GM18520 (cell line): ENCODE results near the gene PTER.
A peak's percentile ranks its signal among the peaks of the same experiment; 100 is the strongest.

ENCODE experiments used
- ATAC-seq: cut with Tn5 transposase; IDR thresholded peaks from one replicate; pipeline ENCODE4 v1.9.1; 2021; ENCODE audit not compliant: unreplicated experiment

The PTER gene, protein sequence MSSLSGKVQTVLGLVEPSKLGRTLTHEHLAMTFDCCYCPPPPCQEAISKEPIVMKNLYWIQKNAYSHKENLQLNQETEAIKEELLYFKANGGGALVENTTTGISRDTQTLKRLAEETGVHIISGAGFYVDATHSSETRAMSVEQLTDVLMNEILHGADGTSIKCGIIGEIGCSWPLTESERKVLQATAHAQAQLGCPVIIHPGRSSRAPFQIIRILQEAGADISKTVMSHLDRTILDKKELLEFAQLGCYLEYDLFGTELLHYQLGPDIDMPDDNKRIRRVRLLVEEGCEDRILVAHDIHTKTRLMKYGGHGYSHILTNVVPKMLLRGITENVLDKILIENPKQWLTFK

GRCh38 chr10:16436758-16437539 lies at the start of gene PTER:
Gene PTER, plus strand, starts transcription at chr10:16437010. Its CDS starts 47,375 bp downstream, at chr10:16484385.
- ATAC-seq = peak; percentile 90

- no peak for ATAC-seq
Observed at GRCh38 chr10:16392531-16393069, 44.2 kb upstream of the PTER start.

DNA sequence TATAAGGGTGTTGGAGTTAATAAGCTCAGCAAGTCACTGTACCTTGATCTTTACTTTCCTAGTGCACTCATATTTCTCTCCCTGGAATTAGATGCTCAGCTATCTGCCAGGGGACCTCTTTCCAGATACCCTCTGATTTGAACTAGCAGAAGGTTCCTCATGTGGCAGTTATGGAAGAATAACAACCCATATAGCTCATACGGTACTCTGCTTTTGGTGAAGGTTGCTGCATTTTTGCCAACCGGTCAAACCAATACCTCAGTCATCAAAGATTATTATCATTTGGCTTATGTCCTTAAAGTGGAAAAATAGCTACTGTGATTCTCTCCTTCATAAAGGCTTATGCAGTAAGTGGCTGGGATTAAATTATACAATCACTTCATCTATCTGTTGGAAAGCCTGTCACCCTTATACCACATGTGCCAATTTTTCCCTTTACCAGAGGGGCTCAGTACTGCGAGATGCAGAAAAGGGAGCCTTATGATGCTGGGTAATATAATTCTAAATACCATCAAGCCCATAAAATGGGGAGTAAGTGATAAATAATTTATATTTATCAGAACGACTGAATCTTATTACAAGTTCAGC lies 43.4 kb upstream of the PTER start:
- no peak for ATAC-seq

DNA sequence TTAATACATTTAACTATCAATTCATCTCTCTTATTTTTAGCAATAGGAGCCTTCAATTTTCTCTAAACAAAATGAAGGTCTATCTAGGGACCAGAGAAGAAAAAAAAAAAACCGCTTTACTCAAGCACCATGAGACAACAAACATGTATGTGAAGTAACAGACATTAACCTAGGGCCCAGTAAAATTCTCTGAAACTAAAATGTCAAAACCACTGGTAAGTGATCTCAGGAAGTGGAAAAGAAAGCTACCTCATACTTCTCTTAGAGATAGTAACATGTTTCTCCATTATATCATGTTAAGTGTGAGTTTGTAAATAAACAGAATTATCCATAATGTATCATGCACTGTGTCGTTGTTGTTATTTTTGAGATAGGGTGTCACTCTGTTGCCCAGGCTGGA lies 35.4 kb upstream of the PTER start:
- no peak for ATAC-seq

DNA sequence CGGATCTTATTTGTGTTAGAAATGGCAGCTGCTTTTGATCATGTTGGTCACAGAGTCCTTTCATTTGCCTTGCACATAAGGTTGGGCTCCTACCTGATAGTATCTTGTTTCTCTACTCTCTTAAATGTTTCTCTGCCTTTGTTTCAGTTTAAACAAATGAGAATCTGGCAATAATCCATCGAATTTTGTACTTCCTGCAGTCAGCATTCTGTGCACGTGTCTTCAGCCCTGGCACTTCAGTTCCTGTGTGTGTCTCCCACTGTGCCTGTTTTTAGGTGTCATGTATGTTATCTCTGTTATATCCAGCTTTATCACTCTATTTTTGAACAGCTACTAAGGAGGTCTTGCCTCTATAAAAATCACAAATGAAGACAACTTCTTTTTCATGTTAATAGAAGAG lies 28.4 kb upstream of the PTER start:
- no peak for ATAC-seq

DNA sequence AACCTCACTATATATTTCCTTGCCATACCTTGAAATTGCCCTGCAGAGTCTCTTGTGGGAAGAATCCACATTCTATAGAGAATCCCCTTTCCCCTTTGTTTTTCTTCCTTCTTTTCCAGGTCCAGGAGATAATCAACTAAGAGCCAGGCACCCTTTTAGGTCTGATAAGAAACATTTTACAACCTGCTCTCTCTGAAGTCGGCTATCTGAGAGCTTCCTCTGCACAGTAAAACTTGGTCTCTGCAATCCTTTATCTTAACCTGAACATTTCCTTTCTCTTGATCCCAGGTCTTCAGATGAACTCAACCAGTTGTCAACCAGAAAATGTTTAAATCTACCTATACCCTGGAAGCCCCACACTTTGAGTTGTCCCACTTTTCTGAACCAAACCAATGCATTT lies 19.5 kb upstream of the PTER start:
- ATAC-seq = no peak

DNA sequence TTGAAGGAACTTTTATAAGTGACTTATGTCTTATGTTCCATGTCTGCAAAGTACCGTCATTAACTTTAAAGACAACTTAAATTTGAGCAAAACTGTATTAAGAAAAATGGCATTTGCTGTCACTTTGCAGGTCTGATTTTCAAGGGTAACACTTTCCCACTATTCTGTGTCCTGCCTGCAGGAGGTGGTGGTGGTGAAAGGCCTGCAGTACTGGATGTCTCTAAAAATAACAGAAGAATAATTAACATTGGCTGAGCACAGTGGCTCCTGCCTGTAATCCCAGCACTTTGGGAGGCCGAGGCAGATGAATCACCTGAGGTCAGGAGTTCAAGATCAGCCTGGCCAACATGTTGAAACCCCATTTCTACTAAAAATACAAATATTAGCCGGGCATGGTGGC lies 13.2 kb upstream of the PTER start:
- ATAC-seq = no peak

DNA sequence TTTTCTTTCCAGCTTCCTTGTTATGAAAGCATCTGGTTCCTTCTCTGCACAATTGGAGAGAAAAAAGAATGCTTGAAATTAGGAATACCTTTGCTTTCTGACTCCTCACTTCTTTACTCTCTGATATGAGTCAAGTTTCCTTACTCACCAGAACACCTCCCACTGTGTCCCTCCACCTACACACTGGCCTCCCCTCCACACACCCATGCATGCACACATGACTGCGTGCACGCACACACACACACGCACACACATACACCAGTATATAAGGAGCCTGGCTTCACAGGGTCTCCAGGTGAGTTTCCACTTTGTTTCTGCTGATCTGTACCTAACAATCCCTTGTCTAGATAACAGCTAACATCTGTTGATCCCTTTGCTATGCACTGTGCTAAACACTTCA lies 11.4 kb upstream of the PTER start:
- ATAC-seq = no peak

DNA sequence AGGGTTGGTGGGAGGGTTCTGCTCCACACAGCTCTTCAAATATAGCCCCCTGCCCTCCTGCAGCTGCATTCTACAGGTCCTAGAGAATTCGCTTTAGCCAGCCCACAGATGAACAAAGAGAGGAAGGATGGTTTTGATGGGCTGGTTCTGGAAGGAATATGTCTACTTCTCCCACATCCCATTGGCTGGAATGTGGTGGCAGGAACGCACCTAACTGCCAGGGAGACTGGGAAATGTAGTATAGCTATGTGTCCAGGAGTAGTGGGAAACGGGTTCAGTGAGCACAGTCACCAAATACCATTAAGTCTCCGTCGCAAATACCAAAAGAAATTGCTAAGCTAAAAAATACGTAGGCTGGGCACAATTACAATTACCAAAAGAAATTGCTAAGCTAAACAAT lies 7.3 kb upstream of the PTER start:
- ATAC-seq = no peak

DNA sequence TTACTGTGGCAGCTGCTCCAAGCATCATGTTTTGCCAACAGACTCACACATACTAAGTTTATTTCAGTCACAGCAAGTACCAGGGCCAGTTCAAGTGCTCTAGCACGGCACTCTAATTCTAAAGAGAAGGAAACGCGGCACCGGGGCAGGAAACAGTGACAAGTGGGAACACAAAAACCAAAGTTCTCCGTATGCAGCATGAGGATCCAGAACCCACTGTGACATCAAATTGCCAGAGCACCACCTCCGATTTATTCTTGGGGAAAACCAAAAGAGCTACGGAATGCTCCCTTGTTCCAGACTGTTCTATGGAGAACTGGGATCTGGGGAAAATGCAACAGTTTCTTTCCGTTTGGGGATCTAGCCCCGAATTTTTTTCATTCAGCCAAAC lies 448 bp upstream of the PTER start:
- no peak for ATAC-seq

DNA sequence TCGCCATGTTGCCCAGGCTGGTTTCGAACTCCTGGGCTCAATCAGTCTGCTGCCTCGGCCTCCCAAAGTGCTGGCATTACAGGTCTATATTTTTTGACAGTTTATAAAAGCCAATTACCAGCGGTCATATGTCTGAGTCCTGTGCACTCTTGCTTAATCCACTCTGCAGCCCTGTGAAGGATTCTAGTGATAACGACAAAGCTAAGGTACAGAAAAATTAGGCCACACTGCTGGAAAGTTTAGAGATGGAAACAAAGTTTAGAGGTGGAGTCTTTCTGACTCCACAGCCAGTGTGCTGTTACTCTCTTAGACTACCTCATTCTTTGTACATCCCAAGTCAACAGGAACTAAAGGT lies 707 bp downstream of the PTER start:
- no peak for ATAC-seq

DNA sequence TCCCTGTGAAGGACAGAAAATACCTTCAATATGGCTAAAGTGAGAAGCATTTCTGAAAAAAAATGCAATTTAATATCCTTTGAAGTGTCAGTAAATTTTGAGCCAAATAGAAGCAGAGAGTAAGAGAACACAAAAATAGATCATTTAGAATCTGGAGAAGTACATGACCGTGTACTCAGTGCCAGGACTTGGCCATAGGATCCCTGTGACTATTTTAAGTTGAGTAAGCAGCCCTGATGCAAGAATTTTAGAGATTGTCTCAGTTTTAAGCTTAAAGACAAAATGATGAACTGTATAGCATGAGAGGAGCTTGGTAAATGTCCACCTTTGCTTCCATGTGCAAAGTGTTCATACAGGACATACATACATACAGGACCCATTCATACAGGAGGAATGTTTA lies 2.5 kb downstream of the PTER start:
- no peak for ATAC-seq

- no peak for ATAC-seq
Observed at GRCh38 chr10:16440396-16441133, 3.8 kb downstream of the PTER start.

DNA sequence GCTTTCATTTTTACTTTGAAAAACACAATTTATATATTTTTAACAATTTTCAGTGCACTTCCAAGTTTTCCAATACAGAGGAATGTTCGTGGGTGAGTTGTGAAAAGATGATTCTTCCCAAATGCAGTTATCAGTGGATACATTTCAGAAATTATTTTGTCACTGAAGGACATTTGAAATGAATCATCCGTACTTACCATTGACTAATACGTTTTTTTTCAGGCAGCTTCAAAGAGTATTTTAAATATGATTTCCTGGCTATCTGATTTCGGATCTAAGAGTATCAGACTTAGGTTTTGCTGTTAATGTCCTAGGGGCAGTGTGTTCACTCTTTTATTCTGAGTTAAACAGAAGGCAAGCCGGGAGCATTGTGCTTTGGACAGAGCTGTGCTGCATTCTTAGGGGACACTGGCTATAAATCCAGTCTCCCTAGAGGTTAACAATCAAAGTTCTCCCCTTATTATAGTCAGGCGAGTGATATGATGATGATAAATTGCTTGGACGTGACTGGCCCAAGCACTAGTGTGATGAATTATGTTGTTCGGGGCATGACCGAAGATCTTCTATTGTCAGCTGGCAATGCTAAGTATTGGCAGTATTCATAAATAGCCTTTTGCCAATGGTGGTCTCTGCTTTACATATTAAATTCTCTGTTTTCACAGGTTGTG lies 4.5 kb downstream of the PTER start:
- no peak for ATAC-seq

GRCh38 chr10:16442914-16443313 lies 6.1 kb downstream of the PTER start:
- no peak for ATAC-seq

DNA sequence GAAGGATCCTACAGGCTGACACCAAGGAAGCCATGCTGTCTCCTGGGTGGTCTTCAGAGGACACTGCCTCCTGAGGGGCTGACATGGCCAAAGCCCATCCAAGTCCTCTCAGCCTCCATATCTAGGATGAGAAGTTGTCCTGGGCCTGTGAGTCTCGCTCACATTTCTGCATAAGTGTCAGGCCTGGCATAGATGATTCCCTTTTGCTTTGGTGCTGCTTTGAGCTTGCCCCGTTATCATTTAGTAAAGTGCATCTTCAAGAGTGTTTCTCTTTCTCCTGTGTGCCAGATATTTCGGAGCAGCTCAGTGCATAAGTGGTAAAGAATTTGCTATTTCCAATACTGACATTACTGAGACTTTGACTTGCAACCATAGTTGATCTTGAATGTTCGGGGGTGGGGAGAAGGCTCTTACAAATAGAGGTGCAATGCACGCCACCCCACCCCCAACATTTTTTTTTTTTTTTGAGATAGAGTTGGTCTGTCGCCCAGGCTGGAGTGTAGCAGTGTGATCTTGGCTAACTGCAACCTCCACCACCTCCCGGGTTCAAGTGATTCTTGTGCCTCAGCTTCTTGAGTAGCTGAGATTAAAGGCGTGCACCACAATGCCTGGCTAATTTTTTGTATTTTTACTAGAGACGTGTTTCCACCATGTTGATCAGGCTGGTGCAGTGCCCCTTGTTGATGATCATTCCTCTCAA lies 9.1 kb downstream of the PTER start:
- ATAC-seq = no peak

DNA sequence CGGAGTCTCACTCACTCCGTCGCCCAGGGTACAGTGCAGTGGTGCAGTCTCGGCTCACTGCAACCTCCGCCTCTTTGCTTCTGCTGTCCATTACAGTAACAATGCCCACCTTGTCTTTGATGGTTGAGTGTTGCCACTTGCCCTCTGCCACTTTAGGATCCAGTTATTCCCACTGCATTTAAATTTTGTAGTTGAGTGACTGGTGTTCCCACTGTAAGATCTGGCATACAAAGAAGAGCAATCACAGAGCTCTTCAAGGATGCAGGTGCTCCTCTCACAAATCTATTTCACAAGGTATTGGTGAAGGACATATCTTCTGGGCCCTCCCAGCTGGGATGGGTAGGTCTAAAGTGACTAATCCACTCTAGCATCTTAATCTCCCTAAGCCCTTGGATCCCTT lies 12.6 kb downstream of the PTER start:
- ATAC-seq = no peak

DNA sequence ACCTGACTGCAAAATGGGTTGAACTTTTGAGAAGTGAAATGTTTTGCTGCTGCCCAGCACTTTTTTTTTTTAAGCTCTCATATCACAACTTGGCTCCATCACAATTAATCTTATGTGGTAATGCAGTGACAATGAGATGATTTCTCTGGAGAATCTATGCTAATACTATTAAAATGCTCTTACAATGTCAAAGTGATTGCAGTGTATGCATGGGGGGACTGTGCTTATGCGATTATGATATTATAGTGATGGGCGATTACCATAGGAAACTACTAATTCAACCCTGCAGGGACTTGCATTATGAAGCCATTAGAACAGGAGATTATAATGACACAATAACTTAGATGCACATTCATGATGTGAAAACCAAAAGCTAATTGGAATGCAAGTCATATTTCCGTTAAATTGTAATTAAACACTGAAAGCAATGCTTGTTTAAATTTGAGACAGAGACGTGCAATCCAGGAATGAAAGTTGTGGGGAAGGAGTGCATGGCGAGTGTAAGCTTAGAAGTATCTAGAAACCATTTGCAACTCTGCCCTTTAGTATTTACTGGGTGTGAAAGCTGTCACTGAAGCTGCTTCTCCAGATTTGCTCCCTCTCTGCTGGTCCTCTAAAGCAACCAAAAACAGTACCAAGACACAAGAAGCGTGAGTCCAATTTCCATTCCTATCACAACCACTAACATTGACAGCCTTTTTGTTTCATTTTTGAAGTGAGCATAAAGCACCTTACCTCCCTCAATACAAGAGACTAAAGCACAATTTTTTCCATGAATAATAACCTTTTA lies 21.6 kb downstream of the PTER start:
- peak; percentile 67 for ATAC-seq

DNA sequence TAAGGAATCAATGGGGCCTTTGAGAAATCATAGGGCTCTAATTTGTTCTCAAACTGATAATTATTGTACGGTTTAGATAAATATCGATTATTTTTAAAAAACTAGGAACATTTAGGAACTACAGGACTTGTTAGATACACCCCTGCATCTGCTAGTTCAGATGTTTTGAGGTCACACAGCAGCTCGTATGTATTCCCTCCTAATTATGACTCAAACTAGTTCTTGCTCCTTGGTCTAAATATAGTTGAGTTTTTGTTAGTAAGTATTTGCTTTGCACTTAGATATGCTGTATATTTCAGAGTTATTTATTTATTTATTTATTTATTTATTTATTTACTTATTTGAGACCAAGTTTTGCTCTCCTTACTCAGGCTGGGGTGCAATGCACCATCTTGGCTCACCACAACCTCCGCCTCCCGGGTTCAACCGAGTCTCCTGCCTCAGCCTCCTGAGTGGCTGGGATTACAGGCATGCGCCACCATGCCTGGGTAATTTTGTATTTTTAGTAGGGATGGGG lies 22.7 kb downstream of the PTER start:
- no peak for ATAC-seq
